Stimulated activated CD4-positive, alpha-beta T cell treated with anti-CD3 and anti-CD28 coated beads, Interleukin-4, amount 100 ng/mL, for 1 hour (primary cell): Measurements from ENCODE around the gene JMJD4.
"Not testable (repeated sequence)": the region's sequence is repeated elsewhere in the genome, so short reads cannot be mapped to it uniquely, and the experiment has no call there.

Source experiments
- DNase-seq: peaks from one replicate; pipeline ENCODE4 v3.0.0-alpha.2; 2020

Gene JMJD4

DNA sequence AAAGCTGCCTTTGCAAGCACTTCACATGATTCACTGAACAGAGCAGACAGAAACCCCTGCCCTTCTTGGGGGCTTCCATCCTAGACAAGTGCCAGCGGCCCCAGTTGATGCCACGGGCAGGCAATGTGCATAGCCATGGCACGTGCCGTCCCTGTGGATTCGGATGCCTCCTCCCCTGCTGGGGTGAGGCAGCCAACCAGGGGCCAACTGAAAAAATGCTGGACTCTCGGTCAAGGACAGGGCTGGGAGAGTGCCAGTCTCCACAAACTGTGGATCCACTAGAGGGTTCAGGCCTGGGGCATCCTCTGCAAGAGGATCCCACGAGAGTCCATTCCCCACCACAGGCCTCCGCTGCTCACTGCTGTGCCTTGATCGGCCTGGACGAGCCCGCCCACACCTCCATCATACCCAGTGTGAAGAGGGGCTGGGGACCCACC lies 3.8 kb downstream of the JMJD4 start:
- DNase-seq = no peak

DNA sequence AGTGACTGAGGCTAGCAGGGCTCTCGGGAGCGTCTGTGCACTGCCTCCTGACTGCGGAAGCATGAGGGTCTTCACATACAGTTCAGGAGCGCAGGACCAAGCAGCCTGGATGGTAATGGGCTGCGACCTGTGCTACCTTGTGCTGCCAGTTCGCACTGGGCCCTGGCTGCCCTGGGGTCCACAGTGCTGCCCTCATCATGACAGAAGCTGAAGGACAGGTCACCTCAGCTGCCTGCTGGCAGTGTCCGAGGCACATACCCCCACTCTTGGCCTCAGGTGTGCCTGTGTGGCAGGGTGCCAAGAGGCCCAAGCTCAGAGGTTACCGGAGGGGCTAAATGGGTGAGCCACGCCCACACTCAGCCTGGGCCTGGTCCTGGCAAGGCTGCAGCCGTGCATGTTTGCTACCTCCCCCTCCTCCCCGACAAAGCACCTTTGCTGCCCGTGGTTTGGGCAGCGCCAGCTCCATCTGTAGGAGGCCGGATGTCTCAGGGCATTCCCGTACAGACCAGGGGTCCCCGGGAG lies 4.4 kb downstream of the JMJD4 start:
- no peak for DNase-seq

DNA sequence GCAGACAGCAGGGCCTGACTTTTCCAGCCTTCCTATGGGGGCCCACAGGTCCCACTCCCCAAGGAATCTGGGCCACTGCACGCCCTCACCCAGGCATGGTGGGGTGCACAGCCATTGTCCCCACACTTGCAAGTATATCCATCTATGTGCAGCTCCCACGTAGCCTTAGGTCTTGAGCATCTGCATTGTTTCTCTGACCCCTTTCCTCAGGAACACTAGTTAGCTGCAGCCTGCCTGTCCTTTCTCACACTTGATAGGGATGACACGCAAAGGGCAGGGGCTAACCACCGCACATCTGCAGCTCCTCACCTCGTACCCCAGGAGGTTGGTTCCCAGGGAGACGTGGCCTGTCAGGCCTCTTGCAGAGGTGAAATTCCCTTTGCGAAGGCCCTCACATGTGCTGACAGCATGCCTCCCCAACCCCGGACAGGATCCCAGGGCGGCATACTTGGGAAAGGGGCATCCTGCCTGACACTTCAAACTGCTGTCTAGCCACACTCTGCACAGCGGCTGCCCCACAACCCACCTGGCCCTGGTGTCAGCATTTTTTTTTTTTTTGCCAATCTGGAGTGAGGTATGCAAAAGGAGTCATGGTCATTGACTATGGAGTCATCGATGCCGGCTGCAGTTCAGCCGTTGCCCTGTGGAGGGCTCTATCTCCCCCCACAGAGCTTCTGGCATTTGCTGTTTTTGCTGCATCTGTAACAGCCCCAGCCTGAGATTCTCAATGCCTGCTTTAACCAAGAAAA lies 5.0 kb downstream of the JMJD4 start:
- peak; percentile 59 for DNase-seq

DNA sequence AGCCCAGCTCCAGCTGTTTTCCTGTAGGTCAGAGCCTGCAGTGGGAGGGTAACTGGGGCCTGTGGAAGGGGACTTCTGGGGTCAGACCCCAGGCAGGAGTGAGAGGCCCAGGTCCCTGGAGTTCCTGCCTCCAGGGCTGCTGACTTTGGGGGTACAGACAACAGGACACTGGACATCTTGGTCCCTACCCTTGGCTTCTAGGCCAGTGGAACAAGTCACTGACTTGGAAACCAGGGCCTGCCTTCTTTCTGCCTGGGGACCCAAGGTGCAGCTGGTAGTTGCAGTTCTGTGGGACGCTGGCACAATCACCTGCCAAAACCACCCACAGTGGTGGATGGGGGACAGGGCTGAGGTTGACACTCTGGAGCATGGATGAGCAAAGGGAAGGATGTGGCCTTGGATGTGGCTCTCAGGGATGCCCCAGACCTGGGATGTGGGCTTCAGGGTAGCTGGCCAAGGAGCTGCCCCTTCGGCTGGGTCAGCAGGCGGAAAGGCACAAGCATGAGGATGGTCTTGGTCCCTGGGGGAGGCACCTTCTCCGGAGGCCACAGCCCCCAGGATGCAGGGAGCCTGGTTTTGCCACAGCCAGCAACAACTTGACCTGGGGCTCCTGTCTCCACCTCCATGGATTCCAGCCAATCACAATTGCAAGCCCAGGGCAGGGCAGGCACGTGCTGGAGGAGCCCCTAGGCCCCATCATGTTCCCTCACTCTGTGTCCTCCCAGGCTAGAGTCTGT lies 5.8 kb downstream of the JMJD4 start:
- DNase-seq = no peak

DNA sequence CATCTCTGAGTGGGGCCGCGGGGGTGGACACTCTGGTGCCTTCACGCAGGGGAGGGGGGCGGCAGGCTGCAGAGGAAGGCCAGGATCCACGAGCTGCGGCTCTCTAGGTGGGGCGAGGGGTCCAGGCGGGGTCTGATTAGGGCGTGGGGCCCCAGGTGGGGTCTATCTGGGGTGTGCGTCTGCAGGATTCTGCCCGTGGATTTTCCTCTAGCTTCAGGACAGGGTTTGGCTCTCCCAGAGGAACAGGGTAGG lies 6.3 kb downstream of the JMJD4 start:
- DNase-seq = no peak

DNA sequence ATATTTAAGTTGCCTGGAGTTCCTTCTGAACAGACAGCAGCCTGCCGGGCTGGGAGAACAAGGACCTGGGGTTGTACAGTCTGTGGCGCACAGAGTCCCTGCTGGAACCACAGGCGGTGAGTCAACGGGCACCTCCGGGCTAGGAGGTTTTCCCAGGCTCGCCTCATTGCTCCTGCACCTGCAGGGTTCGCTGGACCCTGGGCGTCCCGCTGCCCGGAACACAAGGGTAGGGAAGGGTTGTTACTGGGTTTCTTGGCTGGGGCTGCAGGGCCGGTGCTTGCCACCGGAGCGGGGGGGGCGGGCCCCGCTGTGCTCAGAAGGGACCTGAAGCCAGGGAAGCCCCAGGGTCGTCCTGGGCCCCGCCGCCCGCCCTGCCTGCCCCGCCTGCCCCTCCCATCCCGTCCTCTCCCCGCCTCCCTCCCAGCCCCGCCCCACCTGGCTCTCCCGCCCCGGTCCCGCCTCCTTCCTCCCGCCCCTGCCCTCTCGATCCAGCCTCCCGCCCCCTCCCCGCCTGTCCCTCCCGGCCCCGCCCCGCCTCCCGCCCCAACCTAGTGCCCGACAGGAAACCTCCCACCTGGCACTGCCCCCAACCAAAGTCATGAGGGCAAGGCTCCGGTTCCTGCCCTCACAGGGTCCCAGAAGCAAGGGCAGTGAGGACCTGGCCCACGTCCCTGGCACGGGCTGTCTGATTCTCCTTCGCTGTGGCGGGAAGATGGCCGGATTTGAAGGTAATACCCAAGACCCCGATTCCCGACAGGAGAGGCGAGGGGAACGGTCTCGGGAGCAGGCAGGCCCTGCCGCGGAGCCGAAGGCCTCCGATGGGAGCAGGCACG lies 6.8 kb downstream of the JMJD4 start:
- peak; percentile 69 for DNase-seq

DNA sequence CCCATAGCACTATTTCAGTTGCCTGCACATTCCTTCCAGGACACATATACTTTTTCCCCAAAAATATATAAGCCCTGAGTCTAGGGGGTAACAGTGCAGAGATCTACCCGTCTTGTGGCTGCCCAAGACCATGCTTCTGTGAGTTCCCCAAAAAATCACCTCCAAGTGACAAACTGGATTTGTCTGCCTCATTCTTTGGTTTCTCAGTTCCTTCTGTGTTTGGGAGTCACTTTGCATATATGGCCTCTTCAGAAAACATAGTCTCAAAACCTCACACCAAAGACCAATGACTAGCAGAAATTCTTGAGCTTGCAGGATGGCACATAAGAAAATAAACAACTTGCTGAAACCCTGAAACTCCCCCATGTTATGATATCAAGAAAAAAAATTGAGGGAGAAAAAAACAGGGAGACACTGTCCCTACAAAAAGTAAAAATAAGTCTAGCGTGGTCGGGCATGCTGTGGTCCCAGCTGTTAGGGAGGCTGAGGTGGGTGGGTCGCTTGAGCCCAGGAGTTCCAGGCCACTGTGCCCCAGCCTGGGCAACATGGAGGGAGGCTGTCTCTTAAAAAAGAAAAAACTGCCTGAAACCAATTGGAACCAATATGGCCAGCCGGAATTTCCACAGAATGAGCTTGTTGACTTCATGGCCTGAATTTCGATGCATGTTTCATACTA lies 8.0 kb downstream of the JMJD4 start:
- no peak for DNase-seq

DNA sequence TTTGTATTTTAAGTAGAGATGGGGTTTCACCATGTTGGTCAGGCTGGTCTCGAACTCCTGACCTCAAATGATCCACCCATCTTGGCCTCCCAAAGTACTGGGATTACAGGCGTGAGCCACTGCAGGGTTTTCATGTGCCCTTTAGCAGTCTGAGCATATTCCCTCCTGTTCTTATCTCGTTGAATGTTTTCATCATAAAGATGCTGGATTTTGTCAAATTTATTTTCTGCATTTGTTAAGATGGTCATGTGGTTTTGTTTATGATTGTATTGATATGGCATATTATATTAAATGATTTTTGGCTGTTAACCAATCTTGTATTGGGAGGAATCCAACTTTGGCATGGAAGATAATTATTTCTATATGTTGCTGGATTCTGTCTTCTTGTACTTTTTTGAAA lies 8.8 kb downstream of the JMJD4 start:
- no peak for DNase-seq

DNA sequence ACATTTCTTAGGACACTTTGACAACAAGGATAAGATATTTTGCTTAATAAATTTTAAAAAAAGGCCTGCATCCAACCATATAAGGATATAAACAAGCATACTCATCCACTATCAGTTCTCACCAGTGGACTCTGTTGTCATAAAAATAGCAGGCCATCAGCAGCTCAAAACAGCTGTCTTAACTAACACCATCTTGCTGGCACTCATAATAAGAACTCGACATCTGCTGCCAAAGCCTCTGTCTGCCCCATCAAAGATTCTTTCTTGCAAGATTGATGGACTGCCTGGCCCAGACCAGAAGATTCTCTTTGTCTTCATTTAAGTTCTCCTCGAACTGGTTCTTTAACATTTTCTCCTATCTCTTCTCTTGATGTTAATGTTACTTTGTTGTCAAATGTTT lies 10.1 kb downstream of the JMJD4 start:
- DNase-seq = no peak

DNA sequence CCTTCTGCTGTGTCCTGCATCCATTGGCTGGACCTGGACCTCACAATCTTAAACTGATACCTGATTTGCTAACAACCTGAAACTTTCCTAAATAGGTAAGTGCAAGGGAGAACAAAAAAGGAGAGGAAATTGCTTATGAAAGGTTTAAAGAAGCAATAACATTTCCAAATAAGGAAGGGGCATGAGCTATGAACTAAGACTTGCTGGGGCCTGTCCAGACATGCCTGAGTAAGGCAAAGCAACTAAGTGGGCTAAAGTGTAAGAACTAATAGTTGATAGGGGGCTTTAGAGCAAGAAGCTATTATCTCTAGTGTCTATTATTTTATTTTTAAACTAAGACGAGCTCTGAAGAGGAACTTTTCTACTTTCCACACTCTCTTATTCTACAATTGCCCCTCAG lies 11.6 kb downstream of the JMJD4 start:
- DNase-seq = no peak

DNA sequence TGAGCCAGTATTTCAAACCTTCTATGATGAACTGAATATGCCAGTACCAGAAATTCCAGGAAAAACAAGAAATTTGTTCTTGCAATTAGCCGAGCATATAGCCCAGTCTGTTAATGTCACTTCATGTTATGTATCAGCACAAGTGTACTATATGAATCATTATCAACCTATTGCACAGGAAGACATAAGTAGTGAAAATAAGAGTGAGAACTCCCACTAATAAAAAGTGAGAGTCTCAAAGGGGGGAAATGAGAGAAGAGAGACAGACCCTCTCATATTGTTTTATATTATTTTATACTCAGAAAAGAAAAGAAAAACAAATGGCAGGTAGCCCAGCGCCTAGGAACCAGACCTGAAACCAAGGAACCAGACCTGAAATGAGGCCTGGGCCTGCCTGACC lies 16.2 kb downstream of the JMJD4 start:
- DNase-seq = no peak

DNA sequence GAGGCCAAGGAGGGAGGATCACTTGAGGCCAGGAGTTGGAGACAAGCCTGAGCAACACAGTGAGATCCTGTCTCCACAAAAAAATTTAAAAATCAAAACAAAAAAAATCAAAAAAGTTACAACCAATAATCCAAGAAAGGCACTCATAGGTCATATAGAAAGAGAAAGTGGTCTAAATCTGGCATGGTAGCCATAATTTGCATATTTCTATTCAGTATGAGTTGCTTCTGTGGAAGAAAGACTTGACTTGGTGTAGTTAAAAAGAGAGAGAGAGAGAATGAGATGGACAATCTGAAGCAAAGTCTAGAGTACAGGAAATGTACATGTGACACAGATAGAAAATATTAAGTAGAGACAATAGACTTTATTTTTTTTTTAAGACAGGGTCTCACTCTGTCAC lies 22.5 kb downstream of the JMJD4 start:
- DNase-seq = no peak

DNA sequence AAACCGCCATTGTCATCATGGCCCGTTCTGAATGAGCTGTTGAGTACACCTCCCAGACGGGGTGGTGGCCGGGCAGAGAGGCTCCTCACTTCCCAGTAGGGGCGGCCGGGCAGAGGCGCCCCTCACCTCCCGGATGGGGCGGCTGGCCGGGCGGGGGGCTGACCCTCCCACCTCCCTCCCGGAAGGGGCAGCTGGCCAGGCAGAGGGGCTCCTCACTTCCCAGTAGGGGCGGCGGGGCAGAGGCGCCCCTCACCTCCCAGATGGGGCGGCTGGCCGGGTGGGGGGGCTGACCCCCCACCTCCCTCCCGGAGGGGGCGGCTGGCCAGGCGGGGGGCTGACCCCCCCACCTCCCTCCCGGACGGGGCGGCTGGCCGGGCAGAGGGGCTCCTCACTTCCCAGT lies 24.6 kb downstream of the JMJD4 start:
- not testable (repeated sequence) for DNase-seq

DNA sequence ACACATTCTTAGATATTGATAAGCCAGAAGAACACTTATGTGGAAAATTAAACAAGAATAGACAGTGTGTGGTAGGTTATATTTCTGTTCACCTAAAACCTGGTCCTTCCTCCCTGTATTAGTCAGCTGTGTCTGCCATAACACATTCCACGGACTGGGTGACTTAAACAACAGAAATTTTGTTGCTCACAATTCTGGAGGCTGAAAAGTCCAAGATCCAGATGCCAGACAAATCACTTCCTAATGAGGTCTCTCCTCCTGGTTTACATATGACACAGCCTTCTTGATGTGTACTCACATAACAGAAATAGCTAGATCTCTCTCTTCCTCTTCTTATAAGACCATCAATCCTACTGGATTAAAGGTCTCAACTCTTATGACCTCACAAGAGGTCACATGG lies 25.7 kb downstream of the JMJD4 start:
- DNase-seq = no peak

DNA sequence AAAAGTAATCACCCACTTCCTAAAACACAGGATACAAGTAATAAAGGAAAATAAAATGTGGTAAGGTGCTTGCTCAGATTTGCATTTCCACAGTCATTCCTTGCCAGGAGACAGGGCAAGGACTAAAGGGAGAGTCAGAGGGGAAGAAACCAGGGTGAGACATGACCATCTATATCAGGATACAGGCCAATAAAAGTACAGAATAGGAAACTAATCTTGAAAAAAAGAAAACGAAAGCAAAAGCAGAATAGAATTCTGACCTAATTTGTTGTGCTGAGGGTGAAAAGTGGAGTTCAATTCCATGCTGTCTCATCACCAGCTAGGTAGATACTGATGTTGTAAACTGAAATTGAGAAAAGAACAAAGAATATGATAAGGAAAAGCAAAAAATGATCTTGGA lies 27.3 kb downstream of the JMJD4 start:
- DNase-seq = no peak

DNA sequence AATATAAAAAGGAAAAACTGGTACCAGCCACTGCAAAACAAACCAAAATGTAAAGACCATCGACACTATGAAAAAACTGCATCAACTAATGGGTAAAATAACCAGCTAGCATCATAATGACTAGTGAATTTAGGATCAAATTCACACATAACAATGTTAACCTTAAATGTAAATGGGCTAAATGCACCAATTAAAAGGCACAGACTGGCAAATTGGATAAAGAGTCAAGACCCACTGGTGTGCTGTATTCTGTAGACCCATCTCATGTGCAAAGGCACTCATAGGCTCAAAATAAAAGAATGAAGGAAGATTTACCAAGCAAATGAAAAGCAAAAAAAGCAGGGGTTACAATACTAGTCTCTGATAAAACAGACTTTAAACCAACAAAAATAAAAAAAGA lies 33.5 kb downstream of the JMJD4 start:
- not testable (repeated sequence) for DNase-seq

DNA sequence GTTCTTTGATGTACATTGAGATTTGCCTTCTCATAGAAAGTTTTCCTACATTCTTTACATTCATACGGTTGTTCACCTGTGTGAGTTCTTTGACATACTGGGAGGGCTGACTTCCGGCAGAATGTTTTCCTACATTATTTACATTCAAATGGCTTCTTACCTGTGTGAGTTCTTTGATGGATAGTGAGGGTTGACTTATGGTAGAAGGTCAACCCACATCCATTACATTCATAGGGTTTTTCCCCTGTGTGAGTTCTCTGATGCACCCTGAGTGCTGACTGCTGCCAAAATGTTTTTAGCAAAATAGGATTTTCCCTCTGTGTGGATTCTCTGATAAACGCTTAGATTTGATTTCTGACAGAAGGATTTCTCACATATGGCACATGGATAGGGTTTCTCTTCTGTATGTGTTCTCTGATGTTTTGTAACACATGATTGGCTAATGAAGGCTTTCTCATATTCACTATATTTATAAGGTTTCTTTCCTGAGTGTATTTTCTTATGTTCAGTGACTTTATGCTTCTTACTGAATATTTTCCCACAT lies 37.7 kb downstream of the JMJD4 start:
- no peak for DNase-seq

DNA sequence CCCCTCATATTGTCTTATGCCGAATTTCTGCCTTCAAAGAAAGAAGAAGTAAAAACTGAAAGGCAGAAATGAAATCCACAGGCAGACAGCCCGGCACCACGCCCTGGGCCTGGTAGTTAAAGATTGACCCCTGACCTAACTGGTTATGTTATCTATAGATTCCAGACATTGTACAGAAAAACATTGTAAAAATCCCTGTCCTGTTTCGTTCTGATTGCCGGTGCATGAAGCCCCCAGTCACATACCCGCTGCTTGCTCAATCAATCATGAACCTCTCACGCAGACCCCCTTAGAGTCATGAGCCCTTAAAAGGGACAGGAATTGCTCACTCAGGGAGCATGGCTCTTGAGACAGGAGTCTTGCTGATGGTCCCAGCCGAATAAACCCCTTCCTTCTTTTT lies 49.3 kb downstream of the JMJD4 start:
- no peak for DNase-seq
